Nephron (organoid): ENCODE results near the gene RAB10.

Experiments
- H3K27ac Mint-ChIP-seq, 3 experiments: 2 replicates each; pipeline ENCODE4 v1.8.0; 2020; ENCODE audit warnings: mixed read lengths in 3 of 3, mild to moderate bottlenecking in 2 of 3, moderate library complexity in 1 of 3
- H3K27me3 Mint-ChIP-seq: 2 replicates; pipeline ENCODE4 v1.8.0; 2021; ENCODE audit warnings: low read depth, mild to moderate bottlenecking, moderate library complexity, mixed read lengths
- H3K36me3 Mint-ChIP-seq: 2 replicates; pipeline ENCODE4 v1.8.0; 2020; ENCODE audit warnings: low read depth, mixed read lengths
- H3K4me1 Mint-ChIP-seq: 2 replicates; pipeline ENCODE4 v1.8.0; 2020; ENCODE audit warnings: mixed read lengths
- H3K4me3 Mint-ChIP-seq, 3 experiments: 2 replicates each; pipeline ENCODE4 v1.8.0; 2020; ENCODE audit warnings: mild to moderate bottlenecking in 3 of 3, mixed read lengths in 3 of 3, moderate library complexity in 2 of 3
- H3K9me3 Mint-ChIP-seq: 2 replicates; pipeline ENCODE4 v1.8.0; 2020; ENCODE audit warnings: mixed read lengths
- CTCF ChIP-seq, 3 experiments: fragments of 200-600 bp; sonication (generic); IDR thresholded peaks; one replicate each; pipeline ENCODE4 v1.5.0; 2021; ENCODE audit warnings: antibody characterized with exemption in 3 of 3; ENCODE audit not compliant: unreplicated experiment in 3 of 3

RAB10 gene

GRCh38 chr2:26144031-26144430 is 110.1 kb downstream of the RAB10 start:
- H3K4me3 Mint-ChIP-seq: no peak overlapping the region
- no peaks in the 10 kb centered on the region for H3K36me3 Mint-ChIP-seq
- no peak overlapping the region for H3K27ac Mint-ChIP-seq
- H3K4me1 Mint-ChIP-seq: no peaks in the 10 kb centered on the region
- TF ChIP-seq CTCF (IDR thresholded peaks at IDR 0.05; ENCODE audit: unreplicated experiment in 3 of 3): no peak
- H3K27me3 Mint-ChIP-seq: peaks cover 11% of the 10 kb centered on the region
- no peaks in the 10 kb centered on the region for H3K9me3 Mint-ChIP-seq

GRCh38 chr2:26144953-26145680 is 111.2 kb downstream of the RAB10 start:
- no peaks in the 10 kb centered on the region for H3K36me3 Mint-ChIP-seq
- no peak overlapping the region for H3K27ac Mint-ChIP-seq
- H3K27me3 Mint-ChIP-seq: peaks cover 11% of the 10 kb centered on the region
- peak; percentile 76 to 83 (median 79) for TF ChIP-seq CTCF (IDR thresholded peaks at IDR 0.05; ENCODE audit: unreplicated experiment in 3 of 3)
- no peak overlapping the region for H3K4me3 Mint-ChIP-seq
- no peaks in the 10 kb centered on the region for H3K9me3 Mint-ChIP-seq
- H3K4me1 Mint-ChIP-seq: no peaks in the 10 kb centered on the region

- no peaks in the 10 kb centered on the region for H3K9me3 Mint-ChIP-seq
- no peaks in the 10 kb centered on the region for H3K36me3 Mint-ChIP-seq
- H3K4me1 Mint-ChIP-seq: no peaks in the 10 kb centered on the region
- no peak overlapping the region for H3K27ac Mint-ChIP-seq
- H3K4me3 Mint-ChIP-seq: no peak overlapping the region
- peaks cover 11% of the 10 kb centered on the region for H3K27me3 Mint-ChIP-seq
- TF ChIP-seq CTCF (IDR thresholded peaks at IDR 0.05; ENCODE audit: unreplicated experiment in 3 of 3): no peak
Observed at GRCh38 chr2:26148501-26148900, 114.6 kb downstream of the RAB10 start.

GRCh38 chr2:26150243-26150642 is 116.4 kb downstream of the RAB10 start:
- TF ChIP-seq CTCF (IDR thresholded peaks at IDR 0.05; ENCODE audit: unreplicated experiment in 3 of 3): no peak
- Mint-ChIP-seq H3K4me3 (no peak overlapping the region), H3K36me3 (no peaks in the 10 kb centered on the region), H3K27ac (no peak overlapping the region), H3K27me3 (peaks cover 11% of the 10 kb centered on the region), H3K4me1 (no peaks in the 10 kb centered on the region), H3K9me3 (peaks cover 5% of the 10 kb centered on the region)

GRCh38 chr2:26157580-26157979 is 123.7 kb downstream of the RAB10 start:
- no peaks in the 10 kb centered on the region for H3K27me3 Mint-ChIP-seq
- peaks cover 11% of the 10 kb centered on the region for H3K9me3 Mint-ChIP-seq
- H3K36me3 Mint-ChIP-seq: no peaks in the 10 kb centered on the region
- TF ChIP-seq CTCF (IDR thresholded peaks at IDR 0.05; ENCODE audit: unreplicated experiment in 3 of 3): no peak
- no peak overlapping the region for H3K4me3 Mint-ChIP-seq
- H3K27ac Mint-ChIP-seq: no peak overlapping the region
- H3K4me1 Mint-ChIP-seq: no peaks in the 10 kb centered on the region

- H3K4me3 Mint-ChIP-seq: no peak overlapping the region
- H3K27ac Mint-ChIP-seq: no peak overlapping the region
- H3K27me3 Mint-ChIP-seq: peaks cover 4% of the 10 kb centered on the region
- H3K36me3 Mint-ChIP-seq: no peaks in the 10 kb centered on the region
- H3K9me3 Mint-ChIP-seq: peaks cover 3% of the 10 kb centered on the region
- no peaks in the 10 kb centered on the region for H3K4me1 Mint-ChIP-seq
- TF ChIP-seq CTCF (IDR thresholded peaks at IDR 0.05; ENCODE audit: unreplicated experiment in 3 of 3): no peak
Observed at GRCh38 chr2:26161926-26162325, 128.0 kb downstream of the RAB10 start.
